ENCODE results near the gene HNF4A. TPM values are rescaled to one million over a fixed set of nuclear protein-coding genes. Genes with fewer than 3 reads are reported as not detected.

Gene HNF4A
- total and polyA plus RNA-seq, 2 of the 13 experiments (the other 11 are each of a cell fraction or from before 2014, with no cell fraction given) = 80.9 to 169 TPM

- intact Hi-C loops (cut with micrococcal nuclease; ENCODE audit: unreplicated experiment) (loop anchor here (5.0 kb wide), 3 partner anchors 33 to 217 kb away; partner anchors contain the start of gene HNF4A), in situ Hi-C loops (cut with HindIII; ENCODE audit: extremely low pct_ligation_motif_present, low pct_unique_long_range_greater_than_20kb) (loop anchor here (5.0 kb wide), 1 partner anchor 72 kb away; no protein-coding TSS in a partner anchor)
- Histone ChIP-seq H4K20me1 (ENCODE audit: insufficient read depth, low read length) (no peaks in the 10 kb centered on the region), H3K4me3 (replicated peaks in 1 of 3; ENCODE audit: insufficient read depth in 1 of 3, low read depth in 2 of 3, low read length in 3 of 3) (no peak overlapping the region), H3K9ac (ENCODE audit: insufficient read depth, low read depth, low read length) (no peak overlapping the region), H3K36me3 (replicated peaks in 1 of 2; ENCODE audit: control insufficient read depth in 1 of 2, insufficient read depth in 2 of 2, low read length in 2 of 2) (peaks cover 18 to 36% of the 10 kb centered on the region in 2 experiments), H3K27ac (ENCODE audit: extremely low read length, insufficient read depth, low read length) (no peak overlapping the region), H2AFZ (ENCODE audit: low read length) (no peak overlapping the region), H3K4me2 (ENCODE audit: low read depth, low read length) (no peak overlapping the region), H3K27me3 (ENCODE audit: control insufficient read depth in 1 of 2, insufficient read depth in 2 of 2, low read length in 2 of 2) (no peaks in the 10 kb centered on the region), H3K9me3 (ENCODE audit: low read length) (no peaks in the 10 kb centered on the region), H3K4me1 (ENCODE audit: insufficient read depth, low read length) (peaks cover 79% of the 10 kb centered on the region), H3K79me2 (ENCODE audit: insufficient read depth, low read length) (peaks cover 73% of the 10 kb centered on the region)
- TF ChIP-seq ZNF260 (CRISPR knock-in tag; IDR thresholded peaks at IDR 0.05; ENCODE audit: borderline replicate concordance, low read depth) (no peak), RXRA (CRISPR knock-in tag; IDR thresholded peaks at IDR 0.05) (0 out of 2 replicates have a peak, but pooled peaks have one; percentile 14)
- WGBS (ENCODE audit: low lambda C conversion rate) = 99% methylated on average over 5 of the region's 5 CpGs
- ChIA-PET POLR2A (interaction anchor here (1.0 to 10.8 kb wide), 4 partner anchors 20 to 45 kb away, joined by 4 to 556 read pairs (median 17); no protein-coding TSS in a partner anchor), CTCF (ENCODE audit: low intra/inter-chr PET ratio, low total read pairs) (no interaction called here)
- no peak for FAIRE-seq
- no peak for ATAC-seq
- no peak for DNase-seq (ENCODE audit: low spot score)
- BruUV-seq (replicated peaks) = no TSS peak
These were observed 34.8 kb downstream of the HNF4A start for GRCh38 chr20:44390280-44390679.

GRCh38 chr20:44392088-44392775 is 36.7 kb downstream of the HNF4A start:
- Histone ChIP-seq H3K79me2 (ENCODE audit: insufficient read depth, low read length) (peaks cover 75% of the 10 kb centered on the region), H3K9ac (ENCODE audit: insufficient read depth, low read depth, low read length) (peak overlapping the region; percentile 37; the same call in 1 of the 2 replicates), H2AFZ (ENCODE audit: low read length) (no peak overlapping the region), H4K20me1 (ENCODE audit: insufficient read depth, low read length) (no peaks in the 10 kb centered on the region), H3K4me3 (replicated peaks in 1 of 3; ENCODE audit: insufficient read depth in 1 of 3, low read depth in 2 of 3, low read length in 3 of 3) (peak overlapping the region in 2 of 3 experiments; percentile 51 to 74; a peak in 2 of 6 replicates), H3K4me1 (ENCODE audit: insufficient read depth, low read length) (peaks cover 86% of the 10 kb centered on the region), H3K27ac (ENCODE audit: extremely low read length, insufficient read depth, low read length) (peak overlapping the region; percentile 94), H3K27me3 (ENCODE audit: control insufficient read depth in 1 of 2, insufficient read depth in 2 of 2, low read length in 2 of 2) (no peaks in the 10 kb centered on the region), H3K4me2 (ENCODE audit: low read depth, low read length) (peak overlapping the region; percentile 89), H3K9me3 (ENCODE audit: low read length) (no peaks in the 10 kb centered on the region), H3K36me3 (replicated peaks in 1 of 2; ENCODE audit: control insufficient read depth in 1 of 2, insufficient read depth in 2 of 2, low read length in 2 of 2) (peaks cover 20 to 36% of the 10 kb centered on the region in 2 experiments)
- FAIRE-seq = no peak
- DNase-seq (ENCODE audit: low spot score) = no peak
- intact Hi-C loops (cut with micrococcal nuclease; ENCODE audit: unreplicated experiment) (loop anchor here (5.0 kb wide), 3 partner anchors 35 to 215 kb away; partner anchors contain the start of gene HNF4A), in situ Hi-C loops (cut with HindIII; ENCODE audit: extremely low pct_ligation_motif_present, low pct_unique_long_range_greater_than_20kb) (loop anchor here (5.0 kb wide), 1 partner anchor 70 kb away; no protein-coding TSS in a partner anchor)
- WGBS (ENCODE audit: low lambda C conversion rate) = 96% methylated on average over 8 of the region's 8 CpGs
- BruUV-seq (replicated peaks) = no TSS peak
- ATAC-seq = no peak
- POLR2A ChIA-PET = interaction anchor here (1.5 to 10.8 kb wide), 8 partner anchors 10 to 69 kb away, joined by 4 to 556 read pairs (median 33); partner anchors contain the start of gene HNF4A
- CTCF ChIA-PET (ENCODE audit: low intra/inter-chr PET ratio, low total read pairs) = no interaction called here
- TF ChIP-seq NFAT5 (CRISPR knock-in tag; IDR thresholded peaks at IDR 0.05) (no peak), ZNF121 (CRISPR knock-in tag; IDR thresholded peaks at IDR 0.05) (peak; percentile 80), ELF3 (CRISPR knock-in tag; IDR thresholded peaks at IDR 0.05) (no peak), ZNF275 (CRISPR knock-in tag; IDR thresholded peaks at IDR 0.05; ENCODE audit: borderline replicate concordance) (no peak), ZNF598 (CRISPR knock-in tag; IDR thresholded peaks at IDR 0.05; ENCODE audit: borderline replicate concordance) (no peak), ZNF296 (CRISPR knock-in tag; conservative IDR thresholded peaks at IDR 0.05) (no peak), ZNF335 (CRISPR knock-in tag; IDR thresholded peaks at IDR 0.05) (no peak), KLF13 (CRISPR knock-in tag; IDR thresholded peaks at IDR 0.05) (no peak), RCOR2 (CRISPR knock-in tag; IDR thresholded peaks at IDR 0.05) (0 out of 2 replicates have a peak, but pooled peaks have one; percentile 25)
